GM23338 (cell line): ENCODE results near the gene CACNB2.

Source experiments
- CTCF ChIP-seq, 2 experiments: fragments of 200-600 bp in 1 of 2; sonication (generic) in 1 of 2; conservative IDR thresholded peaks; 2 replicates each; pipeline versions ENCODE4 v1.5.1 to v1.6.1; 2016 to 2017; ENCODE audit warnings: antibody characterized with exemption in 2 of 2, low read depth in 2 of 2, mild to moderate bottlenecking in 2 of 2, moderate library complexity in 1 of 2
- ETS1 ChIP-seq: IDR thresholded peaks from 2 replicates; pipeline ENCODE4 v1.6.1; 2016; ENCODE audit warnings: antibody characterized with exemption
- NANOG ChIP-seq: IDR thresholded peaks from 2 replicates; pipeline ENCODE4 v1.6.1; 2016; ENCODE audit warnings: antibody characterized with exemption, borderline replicate concordance
- POLR2AphosphoS5 ChIP-seq: IDR thresholded peaks from 2 replicates; pipeline ENCODE4 v1.6.1; 2016; ENCODE audit warnings: antibody characterized with exemption, low read depth
- ZNF462 ChIP-seq: fragments of 250-450 bp; sonication (Bioruptor Pico); IDR thresholded peaks from 2 replicates; pipeline ENCODE4 v1.5.0; 2020; ENCODE audit warnings: mild to moderate bottlenecking, moderate library complexity

- peak; percentile 43 to 54 for TF ChIP-seq CTCF (conservative IDR thresholded peaks at IDR 0.05; ENCODE audit: low read depth in 2 of 2)
- TF ChIP-seq ETS1, result no peak
- TF ChIP-seq ZNF462 (CRISPR knock-in tag), result no peak
- no peak for TF ChIP-seq NANOG
- no peak for TF ChIP-seq POLR2AphosphoS5
Measured at GRCh38 chr10:18472977-18473376, 332.8 kb downstream of the CACNB2 start.
